ENCODE measurements around the gene ZNF385A. TPM values are rescaled to one million over a fixed set of nuclear protein-coding genes. Genes with fewer than 3 reads are reported as not detected.

ZNF385A gene
- total and polyA plus RNA-seq, 9 of the 15 experiments (the other 6 are each of a cell fraction or from before 2014, with no cell fraction given) = 1.0 to 111 (median 7.7) TPM

DNA sequence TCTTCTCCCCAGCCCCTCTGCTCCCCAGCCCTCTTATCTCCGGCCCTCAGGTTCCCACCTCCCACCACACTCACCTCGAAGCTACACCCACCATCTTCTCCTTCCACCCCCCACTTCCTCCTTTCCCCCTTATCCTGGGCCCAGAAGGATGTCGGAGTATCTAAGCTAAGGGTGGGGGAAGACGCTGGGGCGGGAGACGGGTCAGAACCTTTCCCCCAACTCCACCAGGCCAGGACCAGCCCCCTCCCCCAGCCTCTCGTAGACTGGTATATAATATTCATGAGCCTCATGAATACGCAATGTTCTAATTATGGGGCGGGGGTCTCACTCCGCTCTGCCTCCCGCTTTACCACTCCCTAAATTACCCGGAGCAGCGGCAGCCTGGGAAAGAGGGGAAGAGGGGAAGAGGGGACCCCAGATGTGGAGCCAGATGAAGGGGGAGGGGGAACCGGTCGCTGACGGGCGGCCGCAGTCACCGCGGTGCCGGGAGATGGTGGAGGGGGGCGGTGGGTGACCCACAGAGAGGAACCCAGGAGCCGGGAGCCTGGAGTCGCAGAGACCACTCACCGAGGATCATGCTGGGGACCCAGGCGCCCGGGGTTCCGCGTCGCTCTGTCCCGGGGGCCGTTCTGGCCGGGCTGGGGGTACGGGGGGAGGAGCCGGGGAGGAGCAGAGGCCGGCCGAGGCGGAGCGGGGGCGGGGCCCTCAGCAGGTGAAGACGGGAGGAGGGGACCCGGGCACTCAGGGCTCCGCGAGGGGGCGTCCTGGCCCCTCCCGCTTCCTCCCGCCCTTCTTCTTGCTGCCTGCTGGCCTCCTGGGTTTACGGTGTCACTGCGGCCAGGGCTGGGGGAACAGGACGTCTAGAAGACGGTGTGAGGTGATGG is 6.4 kb upstream of the ZNF385A start (continued):
- peak; percentile 60 for TF ChIP-seq GATA2 (CRISPR knock-in tag; IDR thresholded peaks at IDR 0.05)
- TF ChIP-seq FOXP1 (CRISPR knock-in tag; IDR thresholded peaks at IDR 0.05) = no peak
- TF ChIP-seq, protein P1, sequence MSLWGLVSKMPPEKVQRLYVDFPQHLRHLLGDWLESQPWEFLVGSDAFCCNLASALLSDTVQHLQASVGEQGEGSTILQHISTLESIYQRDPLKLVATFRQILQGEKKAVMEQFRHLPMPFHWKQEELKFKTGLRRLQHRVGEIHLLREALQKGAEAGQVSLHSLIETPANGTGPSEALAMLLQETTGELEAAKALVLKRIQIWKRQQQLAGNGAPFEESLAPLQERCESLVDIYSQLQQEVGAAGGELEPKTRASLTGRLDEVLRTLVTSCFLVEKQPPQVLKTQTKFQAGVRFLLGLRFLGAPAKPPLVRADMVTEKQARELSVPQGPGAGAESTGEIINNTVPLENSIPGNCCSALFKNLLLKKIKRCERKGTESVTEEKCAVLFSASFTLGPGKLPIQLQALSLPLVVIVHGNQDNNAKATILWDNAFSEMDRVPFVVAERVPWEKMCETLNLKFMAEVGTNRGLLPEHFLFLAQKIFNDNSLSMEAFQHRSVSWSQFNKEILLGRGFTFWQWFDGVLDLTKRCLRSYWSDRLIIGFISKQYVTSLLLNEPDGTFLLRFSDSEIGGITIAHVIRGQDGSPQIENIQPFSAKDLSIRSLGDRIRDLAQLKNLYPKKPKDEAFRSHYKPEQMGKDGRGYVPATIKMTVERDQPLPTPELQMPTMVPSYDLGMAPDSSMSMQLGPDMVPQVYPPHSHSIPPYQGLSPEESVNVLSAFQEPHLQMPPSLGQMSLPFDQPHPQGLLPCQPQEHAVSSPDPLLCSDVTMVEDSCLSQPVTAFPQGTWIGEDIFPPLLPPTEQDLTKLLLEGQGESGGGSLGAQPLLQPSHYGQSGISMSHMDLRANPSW (CRISPR knock-in tag; IDR thresholded peaks at IDR 0.05) = no peak
- TF ChIP-seq, protein P2, sequence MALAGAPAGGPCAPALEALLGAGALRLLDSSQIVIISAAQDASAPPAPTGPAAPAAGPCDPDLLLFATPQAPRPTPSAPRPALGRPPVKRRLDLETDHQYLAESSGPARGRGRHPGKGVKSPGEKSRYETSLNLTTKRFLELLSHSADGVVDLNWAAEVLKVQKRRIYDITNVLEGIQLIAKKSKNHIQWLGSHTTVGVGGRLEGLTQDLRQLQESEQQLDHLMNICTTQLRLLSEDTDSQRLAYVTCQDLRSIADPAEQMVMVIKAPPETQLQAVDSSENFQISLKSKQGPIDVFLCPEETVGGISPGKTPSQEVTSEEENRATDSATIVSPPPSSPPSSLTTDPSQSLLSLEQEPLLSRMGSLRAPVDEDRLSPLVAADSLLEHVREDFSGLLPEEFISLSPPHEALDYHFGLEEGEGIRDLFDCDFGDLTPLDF (CRISPR knock-in tag; IDR thresholded peaks at IDR 0.05) = no peak
- TF ChIP-seq, protein P3, sequence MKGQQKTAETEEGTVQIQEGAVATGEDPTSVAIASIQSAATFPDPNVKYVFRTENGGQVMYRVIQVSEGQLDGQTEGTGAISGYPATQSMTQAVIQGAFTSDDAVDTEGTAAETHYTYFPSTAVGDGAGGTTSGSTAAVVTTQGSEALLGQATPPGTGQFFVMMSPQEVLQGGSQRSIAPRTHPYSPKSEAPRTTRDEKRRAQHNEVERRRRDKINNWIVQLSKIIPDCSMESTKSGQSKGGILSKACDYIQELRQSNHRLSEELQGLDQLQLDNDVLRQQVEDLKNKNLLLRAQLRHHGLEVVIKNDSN (CRISPR knock-in tag; IDR thresholded peaks at IDR 0.05) = no peak
- TF ChIP-seq, protein P4, sequence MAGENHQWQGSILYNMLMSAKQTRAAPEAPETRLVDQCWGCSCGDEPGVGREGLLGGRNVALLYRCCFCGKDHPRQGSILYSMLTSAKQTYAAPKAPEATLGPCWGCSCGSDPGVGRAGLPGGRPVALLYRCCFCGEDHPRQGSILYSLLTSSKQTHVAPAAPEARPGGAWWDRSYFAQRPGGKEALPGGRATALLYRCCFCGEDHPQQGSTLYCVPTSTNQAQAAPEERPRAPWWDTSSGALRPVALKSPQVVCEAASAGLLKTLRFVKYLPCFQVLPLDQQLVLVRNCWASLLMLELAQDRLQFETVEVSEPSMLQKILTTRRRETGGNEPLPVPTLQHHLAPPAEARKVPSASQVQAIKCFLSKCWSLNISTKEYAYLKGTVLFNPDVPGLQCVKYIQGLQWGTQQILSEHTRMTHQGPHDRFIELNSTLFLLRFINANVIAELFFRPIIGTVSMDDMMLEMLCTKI (IDR thresholded peaks at IDR 0.05; ENCODE audit: partially characterized antibody) = no peak
- no peak for TF ChIP-seq TARDBP (IDR thresholded peaks at IDR 0.05)
- TF ChIP-seq, protein P5, sequence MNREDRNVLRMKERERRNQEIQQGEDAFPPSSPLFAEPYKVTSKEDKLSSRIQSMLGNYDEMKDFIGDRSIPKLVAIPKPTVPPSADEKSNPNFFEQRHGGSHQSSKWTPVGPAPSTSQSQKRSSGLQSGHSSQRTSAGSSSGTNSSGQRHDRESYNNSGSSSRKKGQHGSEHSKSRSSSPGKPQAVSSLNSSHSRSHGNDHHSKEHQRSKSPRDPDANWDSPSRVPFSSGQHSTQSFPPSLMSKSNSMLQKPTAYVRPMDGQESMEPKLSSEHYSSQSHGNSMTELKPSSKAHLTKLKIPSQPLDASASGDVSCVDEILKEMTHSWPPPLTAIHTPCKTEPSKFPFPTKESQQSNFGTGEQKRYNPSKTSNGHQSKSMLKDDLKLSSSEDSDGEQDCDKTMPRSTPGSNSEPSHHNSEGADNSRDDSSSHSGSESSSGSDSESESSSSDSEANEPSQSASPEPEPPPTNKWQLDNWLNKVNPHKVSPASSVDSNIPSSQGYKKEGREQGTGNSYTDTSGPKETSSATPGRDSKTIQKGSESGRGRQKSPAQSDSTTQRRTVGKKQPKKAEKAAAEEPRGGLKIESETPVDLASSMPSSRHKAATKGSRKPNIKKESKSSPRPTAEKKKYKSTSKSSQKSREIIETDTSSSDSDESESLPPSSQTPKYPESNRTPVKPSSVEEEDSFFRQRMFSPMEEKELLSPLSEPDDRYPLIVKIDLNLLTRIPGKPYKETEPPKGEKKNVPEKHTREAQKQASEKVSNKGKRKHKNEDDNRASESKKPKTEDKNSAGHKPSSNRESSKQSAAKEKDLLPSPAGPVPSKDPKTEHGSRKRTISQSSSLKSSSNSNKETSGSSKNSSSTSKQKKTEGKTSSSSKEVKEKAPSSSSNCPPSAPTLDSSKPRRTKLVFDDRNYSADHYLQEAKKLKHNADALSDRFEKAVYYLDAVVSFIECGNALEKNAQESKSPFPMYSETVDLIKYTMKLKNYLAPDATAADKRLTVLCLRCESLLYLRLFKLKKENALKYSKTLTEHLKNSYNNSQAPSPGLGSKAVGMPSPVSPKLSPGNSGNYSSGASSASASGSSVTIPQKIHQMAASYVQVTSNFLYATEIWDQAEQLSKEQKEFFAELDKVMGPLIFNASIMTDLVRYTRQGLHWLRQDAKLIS (CRISPR knock-in tag; IDR thresholded peaks at IDR 0.05) = no peak
- TF ChIP-seq ZNF134 (CRISPR knock-in tag; conservative IDR thresholded peaks at IDR 0.05) = peak; percentile 94
- no peak for TF ChIP-seq ZNF699 (CRISPR knock-in tag; IDR thresholded peaks at IDR 0.05; ENCODE audit: insufficient replicate concordance)
- TF ChIP-seq ARID3B (CRISPR knock-in tag; IDR thresholded peaks at IDR 0.05; ENCODE audit: borderline replicate concordance) = no peak
- TF ChIP-seq ZNF175 (CRISPR knock-in tag; IDR thresholded peaks at IDR 0.05; ENCODE audit: low read depth) = no peak
- no peak for TF ChIP-seq ADNP (tag; IDR thresholded peaks at IDR 0.05)
- 0 out of 4 replicates have a peak, but pooled peaks of 1 of the 2 experiments have one; percentile 19 for TF ChIP-seq TBL1XR1 (IDR thresholded peaks at IDR 0.05; ENCODE audit: low read length in 2 of 2)
